Dermis microvascular lymphatic vessel endothelial cell (primary cell): ENCODE measurements around the gene SLC39A11. TPM values are rescaled to one million over a fixed set of nuclear protein-coding genes. Genes with fewer than 3 reads are reported as not detected.
"Not testable (repeated sequence)": the region's sequence is repeated elsewhere in the genome, so short reads cannot be mapped to it uniquely, and the experiment has no call there.

ENCODE experiments used
- DNase-seq, 2 donors: peaks; one replicate each; pipeline versions ENCODE4 v3.0.0 to v3.0.0-alpha.2; 2010; ENCODE audit warnings: low read depth in 2 of 2
- total RNA-seq: library from RNA; depleted of rRNA; stranded (reverse); fragments of >200 nt; gene quantifications from 2 replicates; pipeline ENCODE4 v1.2.1, GENCODE V29; 2014

Gene SLC39A11
- total RNA-seq, 1 donor from 2014 or later, result 7.2 TPM

DNA sequence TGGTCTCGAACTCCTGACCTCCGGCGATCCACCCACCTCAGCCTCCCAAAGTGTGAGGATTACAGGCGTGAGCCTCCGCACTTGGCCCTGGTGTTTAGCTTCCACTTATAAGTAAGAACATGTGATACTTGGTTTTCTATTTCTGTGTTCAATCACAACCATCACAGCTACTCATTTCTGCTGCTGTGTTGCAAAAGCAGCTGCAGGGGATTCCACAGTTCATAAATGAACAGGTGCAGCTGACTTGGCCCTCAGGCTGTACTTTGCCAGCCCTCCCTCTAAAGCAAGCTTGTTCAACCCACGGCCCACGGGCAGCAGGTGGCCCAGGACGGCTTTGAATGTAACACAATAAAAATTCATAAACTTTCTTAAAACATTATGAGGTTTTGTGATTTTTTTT lies 79.2 kb downstream of the SLC39A11 start:
- no peak for DNase-seq

DNA sequence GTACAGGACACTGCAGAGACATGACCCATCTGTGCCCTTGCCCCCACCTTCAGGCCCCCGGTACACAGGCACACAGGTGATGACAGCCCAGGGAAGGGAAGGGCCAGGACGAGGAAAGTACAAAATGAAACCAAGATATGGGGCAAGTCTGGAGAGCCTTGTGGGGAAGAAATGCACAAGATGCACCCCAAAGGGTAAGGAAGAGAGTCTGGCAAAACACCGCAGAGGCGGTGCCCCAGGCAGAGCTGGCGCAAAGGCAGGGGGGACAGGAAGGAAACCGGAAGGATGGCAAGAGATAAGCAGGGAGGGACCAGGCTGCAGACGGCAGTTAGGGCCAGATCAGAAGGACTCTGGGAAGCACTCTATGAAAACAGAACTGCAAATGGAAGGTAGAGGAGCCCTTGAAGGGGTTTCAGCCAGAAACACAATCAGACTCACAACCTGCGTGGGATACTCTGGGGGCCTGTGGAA lies 81.4 kb downstream of the SLC39A11 start:
- peak; percentile 14 to 44 for DNase-seq

DNA sequence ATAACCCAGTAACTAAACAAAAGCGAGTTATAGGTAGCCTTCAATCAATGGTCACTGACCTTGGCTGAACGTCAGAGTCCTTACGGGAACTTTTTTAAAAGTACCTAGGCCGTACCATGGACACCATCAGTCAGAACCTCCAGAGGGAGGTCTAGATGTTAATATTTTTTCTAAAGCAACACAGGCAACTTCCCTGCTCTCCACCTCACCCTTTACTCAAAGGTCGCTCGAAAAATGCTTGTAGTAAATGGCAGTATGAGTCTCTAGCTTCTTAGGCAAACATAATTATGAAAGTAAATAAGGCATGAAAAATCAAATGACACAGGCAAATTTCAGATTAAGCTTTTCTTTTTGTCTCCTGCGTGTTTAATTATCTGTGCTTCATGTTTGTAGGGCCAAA lies 82.1 kb downstream of the SLC39A11 start:
- DNase-seq, result no peak

DNA sequence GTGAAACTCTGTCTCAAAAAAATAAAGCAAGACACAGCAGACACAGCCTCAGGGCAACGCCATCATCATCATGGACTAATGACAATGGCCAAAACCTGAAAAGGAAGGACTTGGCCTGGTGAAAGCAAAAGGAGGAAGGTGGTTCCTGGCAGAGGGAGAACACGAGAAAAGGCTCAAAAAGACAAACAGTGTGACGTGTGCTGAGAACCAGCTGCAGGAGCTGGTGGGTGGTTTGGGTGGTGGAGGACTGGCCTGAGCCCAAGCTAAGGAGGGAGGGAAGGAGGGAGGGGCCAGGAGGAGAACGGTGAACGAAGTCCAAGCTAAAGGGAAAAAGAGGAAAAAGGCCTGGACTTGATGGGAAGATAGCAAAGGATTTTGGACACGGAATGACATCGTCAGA lies 85.1 kb downstream of the SLC39A11 start:
- DNase-seq, result no peak

DNA sequence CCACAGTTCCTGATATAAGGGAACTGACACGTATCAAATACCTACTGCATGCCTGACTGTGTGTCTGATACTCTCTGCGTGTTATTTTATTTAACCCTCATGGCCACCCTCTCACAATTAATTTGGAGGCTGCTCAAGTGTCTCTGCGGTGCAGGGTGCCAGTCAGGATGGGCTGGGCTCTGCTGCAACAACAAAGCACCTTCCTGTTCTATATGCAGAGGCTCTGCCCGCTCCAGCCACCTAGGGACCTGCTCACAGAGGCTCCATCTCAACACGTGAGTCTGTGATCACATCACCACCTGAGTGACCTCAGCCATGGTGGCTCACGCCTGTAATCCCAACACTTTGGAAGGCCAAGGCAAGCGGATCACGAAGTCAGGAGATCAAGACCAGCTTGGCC lies 87.1 kb downstream of the SLC39A11 start:
- no peak for DNase-seq

DNA sequence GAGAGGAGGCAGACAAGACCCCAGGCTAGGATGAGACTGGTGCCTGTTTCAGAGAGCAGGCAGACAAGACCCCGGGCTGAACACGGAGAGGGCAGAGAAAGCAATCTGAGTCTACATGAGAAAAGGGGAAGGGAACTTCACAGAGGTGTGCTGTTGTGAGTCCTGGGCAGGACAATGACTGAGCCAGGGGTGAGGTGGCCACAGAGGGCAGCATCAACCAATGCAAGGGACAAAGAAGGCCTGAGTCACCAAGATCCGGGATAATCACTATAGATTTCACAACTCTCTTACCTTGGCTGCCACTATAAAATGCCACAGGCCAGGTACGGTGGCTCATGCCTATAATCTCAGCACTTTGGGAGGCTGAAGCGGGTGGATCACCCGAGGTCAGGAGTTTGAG lies 89.0 kb downstream of the SLC39A11 start:
- DNase-seq, result no peak

DNA sequence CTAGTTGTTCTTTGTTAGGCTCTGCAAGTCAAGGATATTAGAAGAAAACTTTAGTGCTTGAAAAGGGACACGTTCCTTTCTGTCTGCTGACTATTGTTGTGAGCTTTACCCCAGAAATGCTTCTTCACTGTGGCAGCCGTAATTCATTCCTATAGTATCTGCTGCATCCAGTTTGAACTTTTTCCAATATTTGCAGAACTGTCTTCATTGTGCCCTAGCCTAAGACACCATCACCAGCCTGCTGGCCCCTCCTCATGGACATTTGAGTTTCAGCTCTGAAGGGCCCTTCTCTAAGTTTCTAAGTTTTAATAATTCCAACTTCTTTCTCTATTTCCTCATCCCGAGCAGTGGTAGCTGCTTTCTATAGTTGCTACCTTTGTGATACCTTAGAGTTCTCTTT lies 91.7 kb downstream of the SLC39A11 start:
- DNase-seq, result no peak

DNA sequence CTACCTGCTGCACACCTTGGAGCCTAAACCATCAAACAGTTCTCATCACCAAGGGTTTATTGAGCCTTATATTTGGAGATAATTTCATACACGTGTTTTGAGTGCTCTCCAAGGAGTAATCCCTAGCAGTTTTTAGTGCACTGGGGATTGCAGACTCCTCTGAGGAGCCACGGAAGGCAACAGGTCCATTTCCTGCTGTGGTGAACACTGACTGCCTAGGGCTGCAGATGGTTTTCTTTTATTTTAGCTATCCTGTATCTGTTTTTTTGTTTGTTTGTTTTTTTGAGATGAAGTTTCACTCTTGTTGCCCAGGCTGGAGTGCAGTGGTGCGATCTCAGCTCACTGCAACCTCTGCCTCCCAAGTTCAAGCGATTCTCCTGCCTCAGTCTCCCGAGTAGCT lies 93.0 kb downstream of the SLC39A11 start:
- DNase-seq, result not testable (repeated sequence)

DNA sequence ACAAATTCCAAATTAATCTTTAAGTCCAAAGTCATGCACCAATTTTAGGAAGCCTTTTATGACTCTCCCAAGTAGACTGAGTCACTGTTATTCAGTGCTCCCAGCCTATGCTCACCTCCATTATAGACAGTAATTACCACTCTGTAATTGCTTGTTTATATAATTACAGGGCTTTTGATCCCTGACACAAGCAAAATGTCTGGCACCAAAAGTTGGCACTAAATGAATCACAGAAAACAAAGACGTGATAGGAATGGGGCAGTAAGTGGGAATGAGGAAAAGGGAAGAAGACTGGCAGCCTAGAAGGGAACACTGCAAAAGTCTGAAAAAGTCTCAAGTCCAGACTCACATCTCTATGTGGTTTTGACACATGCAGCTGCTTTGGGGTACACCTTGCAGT lies 94.1 kb downstream of the SLC39A11 start:
- DNase-seq, result no peak

DNA sequence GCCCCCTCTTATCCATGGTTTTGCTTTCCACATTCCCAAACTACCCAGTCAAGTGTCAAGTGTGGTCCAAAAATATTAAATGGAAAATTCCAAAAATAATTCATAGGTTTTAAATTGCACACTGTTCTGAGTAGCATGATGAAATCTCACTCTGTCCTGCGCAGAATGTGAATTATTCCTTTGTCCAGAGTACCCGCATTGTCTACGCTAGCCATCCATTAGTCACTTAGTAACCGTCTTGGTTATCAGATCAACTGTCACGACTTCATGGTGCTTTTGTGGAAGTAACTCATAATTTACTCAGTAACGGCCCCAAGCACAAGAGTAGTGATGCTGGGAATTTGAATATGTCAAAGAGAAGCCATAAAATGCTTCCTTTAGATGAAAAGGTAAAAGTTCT lies 94.9 kb downstream of the SLC39A11 start:
- DNase-seq, result no peak

DNA sequence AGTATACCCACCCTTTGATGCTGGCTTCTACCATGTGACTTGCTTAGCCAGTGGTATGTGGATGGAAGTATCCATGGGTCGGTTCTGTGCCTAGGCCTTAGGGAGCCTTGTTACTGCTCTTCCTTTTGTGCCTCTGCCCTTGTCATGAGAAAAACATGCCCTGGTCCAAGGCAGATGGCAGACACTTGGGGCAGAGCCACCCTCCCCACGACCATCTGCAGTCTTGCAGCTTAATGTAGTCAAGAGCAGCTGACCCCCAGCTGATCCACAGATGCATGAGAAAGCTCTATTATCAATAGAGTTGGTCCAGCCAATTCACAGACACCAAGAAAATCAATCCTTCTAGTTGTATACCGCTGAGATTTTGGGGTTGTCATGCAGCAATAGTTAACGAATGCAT lies 95.7 kb downstream of the SLC39A11 start:
- no peak for DNase-seq

DNA sequence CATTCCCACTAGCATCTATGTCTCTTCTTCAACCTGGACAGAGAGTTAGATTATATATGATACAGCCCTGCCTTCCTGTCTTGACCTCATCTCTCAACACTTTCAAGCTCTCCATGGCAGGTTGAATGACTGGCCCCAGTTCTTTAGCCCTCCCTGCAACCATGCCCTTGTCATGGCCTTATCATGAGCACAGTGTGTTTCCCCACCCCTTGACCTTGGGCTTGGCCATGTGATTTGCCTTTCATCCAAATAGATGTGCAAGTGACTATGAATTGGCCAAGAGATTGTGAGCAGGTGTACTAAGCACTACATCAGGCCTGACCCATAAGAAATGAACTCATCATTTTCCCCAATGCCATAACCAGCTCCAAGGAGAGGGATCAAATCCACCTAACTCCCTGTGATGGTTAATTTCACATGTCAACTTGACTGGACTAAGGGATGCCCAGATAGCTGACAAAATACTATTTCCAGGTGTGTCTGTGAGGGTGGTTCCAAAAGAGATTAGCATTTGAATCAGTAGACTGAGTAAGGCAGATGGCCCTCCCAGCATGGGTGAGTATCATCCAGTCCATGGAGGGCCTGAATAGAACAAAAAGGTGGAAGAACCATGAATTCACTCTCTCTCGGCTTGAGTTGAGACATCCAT lies 97.4 kb downstream of the SLC39A11 start:
- DNase-seq, result no peak

DNA sequence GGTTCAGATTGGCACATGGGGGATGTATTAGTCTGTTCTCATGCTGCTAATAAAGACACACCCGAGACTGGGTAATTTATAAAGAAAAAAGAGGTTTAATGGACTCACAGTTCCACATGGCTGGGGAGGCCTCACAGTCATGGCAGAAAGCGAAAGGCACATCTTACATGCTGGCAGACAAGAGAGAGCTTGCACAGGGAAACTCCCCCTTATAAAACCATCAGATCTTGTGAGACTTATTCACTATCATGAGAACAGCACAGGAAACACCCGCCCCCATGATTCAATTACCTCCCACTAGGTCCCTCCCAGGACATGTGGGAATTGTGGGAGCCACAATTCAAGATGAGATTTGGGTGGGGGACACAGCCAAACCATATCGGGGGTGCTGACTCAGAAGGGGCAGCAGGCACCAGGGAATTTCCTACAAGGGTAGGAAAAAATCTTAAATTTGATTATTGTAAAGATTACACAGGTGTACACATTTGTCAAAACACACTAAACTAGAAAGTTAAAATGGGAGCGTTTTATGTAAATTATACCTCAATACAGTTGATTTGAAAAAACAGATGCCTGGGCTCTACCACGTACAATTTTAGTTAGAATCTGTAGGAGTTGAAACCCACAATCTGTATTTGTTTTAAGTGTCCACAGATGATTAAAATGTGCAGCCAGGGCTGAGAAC lies 99.6 kb downstream of the SLC39A11 start:
- DNase-seq, result not testable (repeated sequence)

DNA sequence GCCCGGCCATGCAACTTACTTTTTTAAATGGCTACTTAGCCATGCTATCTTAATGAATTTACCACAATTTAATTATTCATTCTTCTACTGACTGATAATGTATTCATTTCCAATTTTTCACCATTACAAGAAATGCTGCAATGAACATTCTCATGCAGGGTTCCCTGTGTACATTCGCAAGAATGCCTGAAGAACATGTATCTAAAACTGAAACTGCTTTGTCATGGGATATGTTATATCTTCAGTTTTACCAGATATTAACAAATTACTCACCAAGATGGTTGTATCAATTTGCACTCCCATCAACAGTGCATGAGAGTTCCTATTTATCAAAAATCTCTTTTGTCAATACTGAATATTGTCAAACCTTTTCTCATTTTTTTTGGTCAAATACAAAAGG lies 100.8 kb downstream of the SLC39A11 start:
- no peak for DNase-seq

DNA sequence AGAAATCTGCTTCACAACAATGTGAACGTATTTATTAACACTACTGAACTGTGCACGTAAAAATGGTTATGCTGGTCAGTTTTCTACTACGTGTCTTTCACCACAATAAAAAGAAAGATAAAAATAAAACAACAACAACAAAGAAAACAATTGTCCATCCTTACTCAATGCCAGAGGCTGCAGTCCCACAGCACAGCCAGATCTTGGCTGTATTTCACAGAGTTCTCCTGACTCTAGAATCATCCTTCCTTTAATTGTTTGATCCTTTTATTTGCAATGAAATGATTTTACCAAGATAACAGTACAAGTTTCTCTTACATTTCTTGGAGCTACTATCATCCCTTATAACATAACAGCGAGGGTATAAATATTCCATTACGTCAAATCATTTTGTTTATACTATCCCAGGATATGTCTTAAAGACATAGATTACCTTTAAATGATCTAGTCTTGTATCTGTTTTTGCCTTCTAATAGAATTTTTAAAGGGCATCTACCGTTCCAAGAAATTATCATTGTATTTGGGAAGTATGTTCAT lies 103.3 kb downstream of the SLC39A11 start:
- DNase-seq, result no peak

DNA sequence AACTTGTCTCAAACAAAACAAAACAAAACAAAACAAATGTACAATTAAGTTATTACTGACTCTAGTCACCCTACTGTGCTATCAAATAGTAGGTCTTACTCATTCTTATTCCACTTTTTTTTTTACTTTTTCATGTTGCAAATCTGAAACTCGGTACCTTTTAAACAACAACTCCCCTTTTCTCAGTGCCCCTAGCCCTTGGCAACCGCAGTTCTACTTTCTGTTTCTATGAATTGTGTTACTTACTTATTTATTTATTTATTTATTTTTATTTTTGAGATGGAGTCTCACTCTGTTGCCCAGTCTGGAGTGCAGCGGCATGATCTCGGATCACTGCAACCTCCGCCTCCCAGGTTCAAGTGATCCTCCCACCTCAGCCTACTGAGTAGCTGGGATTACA lies 104.0 kb downstream of the SLC39A11 start:
- no peak for DNase-seq

DNA sequence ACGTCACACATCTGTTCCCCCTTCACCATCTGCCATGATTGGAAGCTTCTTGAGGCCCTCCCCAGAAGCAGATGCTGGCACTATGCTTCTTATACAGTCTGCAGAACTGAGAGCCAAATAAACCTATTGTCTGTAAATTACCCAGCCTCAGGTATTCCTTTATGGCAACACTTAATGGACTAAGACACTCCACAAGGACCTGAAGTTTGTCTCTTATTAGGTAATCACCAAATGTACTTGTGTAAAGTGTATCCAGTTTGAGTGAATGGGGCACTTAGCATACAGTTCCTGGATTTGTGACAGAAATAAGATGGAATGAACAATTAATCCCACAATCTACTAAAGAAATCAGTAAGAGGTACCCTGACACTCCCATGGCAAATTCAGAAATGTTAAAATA lies 105.3 kb downstream of the SLC39A11 start:
- no peak for DNase-seq

DNA sequence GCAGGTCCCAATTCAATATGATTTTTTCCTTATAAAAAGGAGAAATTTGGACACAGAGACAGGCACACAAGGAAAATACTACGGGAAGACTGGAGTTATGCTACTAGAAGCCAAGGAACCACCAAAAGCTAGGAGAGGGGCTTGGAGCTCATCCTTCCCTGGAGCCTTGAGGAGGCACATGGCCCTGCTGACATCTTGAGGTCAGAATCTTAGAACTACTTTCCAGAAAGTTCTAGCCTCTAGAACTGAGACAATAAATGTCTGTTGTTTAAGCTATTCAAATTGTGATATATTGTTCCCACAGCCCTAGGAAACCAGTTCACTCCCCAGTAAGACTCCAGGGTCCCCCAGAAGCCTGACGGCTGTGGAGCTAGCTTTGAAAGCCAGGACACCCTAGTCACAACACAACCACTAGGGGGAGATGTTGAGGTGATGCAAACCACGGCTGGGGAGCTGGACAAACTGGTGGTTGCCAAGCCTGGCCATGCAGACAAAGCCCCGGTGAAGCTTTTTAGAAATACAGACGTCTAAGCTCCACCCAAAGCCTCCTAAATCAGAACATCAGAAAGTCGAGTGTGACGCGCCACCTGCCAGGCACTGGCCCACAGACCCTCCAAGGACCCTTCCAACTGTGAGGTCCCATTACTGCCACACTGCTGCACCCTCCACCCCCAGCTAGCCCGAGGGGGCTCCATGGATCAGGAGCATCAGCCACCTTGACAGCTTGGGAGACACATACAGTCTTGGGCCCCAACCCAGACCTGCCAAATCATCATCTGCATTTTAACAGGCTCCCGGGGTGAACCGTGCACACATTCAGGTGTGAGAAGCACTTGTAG lies 106.4 kb downstream of the SLC39A11 start:
- peak; percentile 45 to 66 for DNase-seq

DNA sequence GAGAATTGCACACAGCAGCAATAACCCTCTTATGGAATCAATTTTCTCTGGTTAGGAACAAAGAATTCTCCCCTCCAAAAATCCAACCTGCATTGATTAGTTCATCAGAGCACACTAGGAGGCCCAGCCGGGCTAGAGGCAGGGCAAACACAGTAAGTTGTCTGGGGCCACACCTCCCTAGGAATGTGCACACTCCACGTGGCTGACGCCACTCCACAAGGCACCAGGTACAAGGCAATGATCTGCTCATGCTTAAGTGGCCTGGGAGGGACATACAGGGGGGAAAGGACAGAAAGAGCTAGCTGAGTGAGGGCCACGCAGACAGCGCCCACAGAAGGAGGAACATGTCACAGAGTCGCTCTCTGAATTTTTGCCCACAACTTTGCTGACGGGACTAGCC lies 107.6 kb downstream of the SLC39A11 start:
- peak in 1 of 2 donors; percentile 12 for DNase-seq

DNA sequence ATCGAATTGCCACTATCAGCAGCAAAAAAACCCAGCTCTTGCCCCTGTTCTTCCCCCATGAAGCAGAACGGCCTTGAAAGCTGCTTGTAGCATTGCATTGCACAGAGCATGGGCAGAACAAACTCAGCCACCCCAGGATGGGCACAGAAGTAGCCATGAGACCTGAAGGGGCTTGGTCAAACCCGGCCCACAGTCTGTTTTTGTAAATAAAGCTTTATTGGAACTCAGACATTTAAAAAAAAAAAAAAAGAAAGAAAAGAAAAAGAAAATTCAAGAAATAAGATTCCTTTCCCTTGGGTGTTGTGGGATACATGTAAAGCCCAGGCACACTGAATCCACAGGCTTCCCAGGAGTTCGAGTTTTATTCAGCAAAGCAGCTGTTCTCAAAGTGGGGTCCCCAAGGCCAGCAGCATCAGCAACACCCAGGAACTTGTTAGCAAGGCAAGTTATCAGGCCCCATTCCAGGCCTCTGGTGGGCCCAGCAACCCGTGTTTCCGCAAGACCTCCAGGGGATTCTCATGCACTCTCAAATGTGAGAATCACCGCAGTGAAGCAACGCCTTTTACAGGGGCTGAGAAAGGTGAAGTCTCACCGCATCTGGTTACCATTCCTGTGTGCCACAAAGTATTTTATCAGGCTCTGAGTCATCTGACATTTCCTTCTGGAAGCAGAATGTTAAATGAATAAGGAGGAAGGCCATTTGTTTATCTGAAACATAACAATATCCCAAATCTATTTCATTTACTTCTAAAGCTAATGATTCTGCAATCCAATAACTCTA lies 108.2 kb downstream of the SLC39A11 start:
- peak in 1 of 2 donors; percentile 69 for DNase-seq

DNA sequence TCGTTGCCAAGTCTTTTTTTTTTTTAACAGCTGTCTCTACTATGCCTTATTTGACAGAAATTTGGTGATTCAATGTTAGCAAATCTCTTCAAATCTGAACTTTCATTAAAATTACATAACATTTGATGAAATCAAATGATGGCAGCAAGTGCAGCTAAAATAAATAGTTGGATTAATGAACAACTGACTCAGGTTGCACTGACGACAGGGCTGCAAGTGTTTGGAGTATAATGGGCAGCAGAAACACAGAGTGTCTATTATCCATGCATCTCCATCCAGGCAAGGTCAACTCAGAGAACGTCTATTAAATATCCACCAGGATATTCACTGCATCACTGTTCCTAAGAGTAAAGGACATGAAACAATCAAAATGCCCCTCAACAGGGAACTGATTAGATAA lies 109.8 kb downstream of the SLC39A11 start:
- DNase-seq, result no peak
